ENCODE measurements around the gene HOATZ. TPM values are rescaled to one million over a fixed set of nuclear protein-coding genes. Genes with fewer than 3 reads are reported as not detected.

The HOATZ gene
- total RNA-seq, 6 experiments from 2014 or later: not detected

- peaks cover 37% of the 10 kb centered on the region for H3K4me1 Mint-ChIP-seq (ENCODE audit: low read depth)
- no peaks in the 10 kb centered on the region for H3K9me3 Mint-ChIP-seq
- no peak for TF ChIP-seq CTCF (IDR thresholded peaks at IDR 0.05)
- H3K4me3 Mint-ChIP-seq: no peak overlapping the region
- H3K36me3 Mint-ChIP-seq (ENCODE audit: low read depth): peaks cover 11% of the 10 kb centered on the region
- peak; percentile 11 for DNase-seq
- peak overlapping the region; percentile 71 for H3K27ac Mint-ChIP-seq
- no peaks in the 10 kb centered on the region; the same call in none of the 2 replicates for H3K27me3 Mint-ChIP-seq (ENCODE audit: insufficient read depth)
Observed at GRCh38 chr11:111510311-111510710, 4.3 kb upstream of the HOATZ start.

GRCh38 chr11:111512296-111513239 lies 2.0 kb upstream of the HOATZ start, which contains the start of gene BTG4:
TSS of gene BTG4 (minus strand) at chr11:111512386. CDS start at chr11:111498776, 13,610 bp downstream.
- peaks cover 45% of the 10 kb centered on the region for H3K4me1 Mint-ChIP-seq (ENCODE audit: low read depth)
- peak within 1 kb of the TSS; percentile 48; the same call in 1 of the 2 replicates for H3K27ac Mint-ChIP-seq
- DNase-seq: no peak
- no peaks in the 10 kb centered on the region; the same call in none of the 2 replicates for H3K27me3 Mint-ChIP-seq (ENCODE audit: insufficient read depth)
- peak within 1 kb of the TSS; percentile 72 for H3K4me3 Mint-ChIP-seq
- no peaks in the 10 kb centered on the region for H3K9me3 Mint-ChIP-seq
- TF ChIP-seq CTCF (IDR thresholded peaks at IDR 0.05): peak; percentile 43
- H3K36me3 Mint-ChIP-seq (ENCODE audit: low read depth): peaks cover 11% of the 10 kb centered on the region

GRCh38 chr11:111513240-111513605 lies 1.4 kb upstream of the HOATZ start:
- Mint-ChIP-seq H3K27me3 (ENCODE audit: insufficient read depth) (no peaks in the 10 kb centered on the region; the same call in none of the 2 replicates), H3K36me3 (ENCODE audit: low read depth) (peaks cover 6% of the 10 kb centered on the region; the same call in 1 of the 2 replicates), H3K4me1 (ENCODE audit: low read depth) (peaks cover 45% of the 10 kb centered on the region), H3K27ac (no peak overlapping the region), H3K4me3 (peak overlapping the region; percentile 52; the same call in 1 of the 2 replicates), H3K9me3 (no peaks in the 10 kb centered on the region)
- TF ChIP-seq CTCF (IDR thresholded peaks at IDR 0.05): no peak
- no peak for DNase-seq

- Mint-ChIP-seq H3K36me3 (ENCODE audit: low read depth) (no peaks in the 10 kb centered on the region), H3K4me1 (ENCODE audit: low read depth) (peaks cover 43% of the 10 kb centered on the region), H3K9me3 (no peaks in the 10 kb centered on the region), H3K27ac (no peak overlapping the region), H3K27me3 (ENCODE audit: insufficient read depth) (no peaks in the 10 kb centered on the region; the same call in none of the 2 replicates), H3K4me3 (no peak overlapping the region)
- peak; percentile 12 for DNase-seq
- no peak for TF ChIP-seq CTCF (IDR thresholded peaks at IDR 0.05)
Observed at GRCh38 chr11:111515591-111515990, 1.0 kb downstream of the HOATZ start.

- Mint-ChIP-seq H3K4me3 (no peak overlapping the region), H3K4me1 (ENCODE audit: low read depth) (peaks cover 43% of the 10 kb centered on the region), H3K27me3 (ENCODE audit: insufficient read depth) (no peaks in the 10 kb centered on the region; the same call in 1 of the 2 replicates), H3K9me3 (no peaks in the 10 kb centered on the region), H3K27ac (no peak overlapping the region), H3K36me3 (ENCODE audit: low read depth) (no peaks in the 10 kb centered on the region)
- no peak for TF ChIP-seq CTCF (IDR thresholded peaks at IDR 0.05)
- DNase-seq: no peak
Observed at GRCh38 chr11:111518668-111519067, 4.1 kb downstream of the HOATZ start.

Data from HFFc6 (cell line).